Epithelial cell of prostate (primary cell): ENCODE measurements around the gene UGGT1.
A peak's percentile ranks its signal among the peaks of the same experiment; 100 is the strongest.
"Not testable (repeated sequence)": the region's sequence is repeated elsewhere in the genome, so short reads cannot be mapped to it uniquely, and the experiment has no call there.

Source experiments
- DNase-seq: peaks from one replicate; pipeline ENCODE4 v3.0.0-alpha.2; 2011; ENCODE audit warnings: low read depth, low spot score
- H3K27ac ChIP-seq: fragments of 450-650 bp; 2 replicates; pipeline ENCODE4 v1.5.1; 2017; ENCODE audit warnings: mild to moderate bottlenecking

UGGT1 gene

DNA sequence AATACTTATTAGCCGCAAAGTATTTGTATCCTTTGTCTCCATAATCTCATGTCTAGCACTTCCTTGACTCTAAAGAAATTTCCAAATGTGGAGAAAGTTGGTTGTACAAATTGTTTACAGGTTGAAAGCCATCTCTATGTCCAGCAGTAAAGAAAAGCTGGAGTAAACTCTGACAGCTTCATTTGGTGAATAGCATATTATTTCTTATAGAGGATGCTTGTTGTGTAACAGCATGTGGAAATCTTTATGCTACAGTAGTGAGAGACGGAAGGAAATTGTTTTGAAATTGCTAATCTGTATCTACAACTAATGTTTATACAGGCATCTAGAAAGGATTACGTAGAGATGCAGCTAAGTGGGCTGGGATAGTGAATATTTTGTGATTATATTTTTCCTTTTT is 78.5 kb downstream of the UGGT1 start:
- no peak for DNase-seq
- H3K27ac ChIP-seq: no peak overlapping the region

DNA sequence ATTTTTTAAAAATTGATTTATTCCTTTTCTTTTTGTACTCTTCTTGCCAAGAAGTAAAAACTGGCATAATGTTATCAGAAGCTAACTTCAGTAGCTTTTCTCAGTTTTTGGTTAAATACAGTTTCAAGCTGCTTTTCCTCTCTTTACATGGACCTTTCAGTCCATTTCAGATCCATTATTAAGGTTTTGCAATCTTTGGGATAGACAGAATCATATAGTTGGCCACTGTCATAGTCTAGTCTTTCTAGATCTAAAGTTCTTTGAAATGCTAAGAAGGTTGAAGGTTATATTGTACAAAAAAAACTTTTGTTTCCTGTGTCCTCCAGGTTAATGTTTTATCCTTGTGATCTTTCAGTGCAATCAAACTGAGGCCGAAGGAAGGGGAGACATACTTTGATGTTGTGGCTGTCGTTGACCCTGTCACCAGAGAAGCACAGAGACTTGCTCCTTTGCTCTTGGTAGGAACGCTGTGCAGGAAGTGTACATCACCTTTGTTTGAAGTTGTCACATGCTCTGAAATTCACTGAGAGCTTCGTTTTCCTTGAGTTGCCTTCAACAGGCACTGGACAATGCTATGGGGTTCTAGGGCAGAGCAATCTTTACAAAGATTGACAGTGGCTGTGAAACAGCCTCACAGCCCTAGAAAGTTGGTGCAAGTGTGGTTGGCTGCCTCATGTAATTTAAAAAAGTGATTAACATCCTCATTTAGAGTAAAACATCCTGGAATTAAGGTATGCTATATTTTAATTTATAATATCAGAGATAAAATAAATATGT is 79.1 kb downstream of the UGGT1 start:
- no peak overlapping the region for H3K27ac ChIP-seq
- DNase-seq: no peak

DNA sequence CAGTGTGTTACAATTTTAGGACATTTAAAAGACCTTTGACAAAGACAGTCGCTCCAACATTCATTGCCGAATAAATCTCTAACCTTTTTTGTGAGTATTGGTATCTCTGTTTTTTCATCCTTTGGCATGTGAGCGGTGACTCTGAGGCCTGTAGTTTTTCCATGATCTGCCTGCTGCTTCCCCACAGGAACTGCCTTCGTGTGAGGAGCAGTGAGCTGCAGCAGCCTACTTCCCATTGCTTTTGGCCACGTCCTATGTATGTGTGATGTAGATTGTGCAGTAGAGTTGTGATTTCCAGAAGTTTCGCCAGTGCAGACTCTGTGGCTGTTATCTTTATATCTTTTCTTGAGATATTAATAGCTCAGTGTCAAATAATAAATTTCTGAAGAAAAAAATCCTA is 79.8 kb downstream of the UGGT1 start:
- no peak for DNase-seq
- no peak overlapping the region for H3K27ac ChIP-seq

DNA sequence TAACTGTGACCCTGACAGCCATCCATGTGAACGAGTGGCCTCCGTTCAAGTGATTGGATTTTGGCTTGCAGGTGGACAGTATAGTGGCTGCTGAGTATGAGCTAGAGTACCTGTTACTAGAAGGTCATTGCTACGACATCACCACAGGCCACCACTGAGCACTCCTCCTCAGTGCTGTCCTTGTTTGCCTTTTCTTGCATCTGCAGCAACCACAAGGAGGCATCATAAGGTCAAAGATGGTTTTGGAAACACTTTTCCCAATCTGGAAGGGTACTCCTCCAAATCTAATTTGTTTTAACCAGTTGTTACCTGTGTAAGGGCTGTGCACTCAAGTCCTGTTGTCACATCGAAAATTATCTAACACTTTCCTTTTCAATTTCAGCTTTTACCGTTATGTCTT is 81.2 kb downstream of the UGGT1 start:
- DNase-seq: no peak
- H3K27ac ChIP-seq: no peak overlapping the region

DNA sequence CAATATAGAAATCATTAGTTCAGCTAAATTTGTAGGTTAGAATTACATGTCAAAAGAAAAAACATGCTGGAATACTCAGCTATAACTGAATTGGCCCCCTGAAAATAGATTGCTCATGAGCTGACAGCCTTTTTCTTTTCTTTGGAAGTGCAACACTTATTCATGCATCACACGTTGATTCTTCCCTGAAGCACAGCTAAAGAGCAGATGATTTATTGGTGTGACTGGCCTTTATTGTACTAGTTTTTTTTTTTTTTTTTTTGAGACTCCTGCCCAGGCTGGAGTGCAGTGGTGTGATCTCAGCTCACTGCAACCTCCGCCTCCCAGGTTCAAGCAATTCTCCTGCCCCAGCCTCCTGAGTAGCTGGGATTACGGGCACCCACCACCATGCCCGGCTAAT is 83.1 kb downstream of the UGGT1 start:
- peak; percentile 16 for DNase-seq
- not testable (repeated sequence) for H3K27ac ChIP-seq

DNA sequence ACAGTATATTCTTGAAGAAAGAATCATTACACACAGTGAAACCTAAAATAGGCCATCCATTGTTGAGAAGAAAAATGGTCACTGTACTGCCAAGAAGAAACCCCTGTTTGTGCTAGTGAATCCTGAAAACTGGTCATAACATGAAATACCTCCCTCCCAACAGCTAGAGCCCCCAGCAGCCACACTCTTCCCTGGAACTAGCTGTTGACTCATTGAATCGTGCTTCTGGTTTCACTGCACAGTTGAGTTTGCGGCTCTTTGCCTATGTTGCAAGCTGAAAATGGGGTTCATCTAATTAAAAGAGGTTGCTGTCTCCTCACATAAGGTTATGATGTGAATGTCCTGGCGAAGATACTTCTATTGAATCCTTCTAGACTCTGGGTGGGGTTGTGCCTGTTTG is 86.3 kb downstream of the UGGT1 start:
- DNase-seq: no peak
- H3K27ac ChIP-seq: no peak overlapping the region

DNA sequence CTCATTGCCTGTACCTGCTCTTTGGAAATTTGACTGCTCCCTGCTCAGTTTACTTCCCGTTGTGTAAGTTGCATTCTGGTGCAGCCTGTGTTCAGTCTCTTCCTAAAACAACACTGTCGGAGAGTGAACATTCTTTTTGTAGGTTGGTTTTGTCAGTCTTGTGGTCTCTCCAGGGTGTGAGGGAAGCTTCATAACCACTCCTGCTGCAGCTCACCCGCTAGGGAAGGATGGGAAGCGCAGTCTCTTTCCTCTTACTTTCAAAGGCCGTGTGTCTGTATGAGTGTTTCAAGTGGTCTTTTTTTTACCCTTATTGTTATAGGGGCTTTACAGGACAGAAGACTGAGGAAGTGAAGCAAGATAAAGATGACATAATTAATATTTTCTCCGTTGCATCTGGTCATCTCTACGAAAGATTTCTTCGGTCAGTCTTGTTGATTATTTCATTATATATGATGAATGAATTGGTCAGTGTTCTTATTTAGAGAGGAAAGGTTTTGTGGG is 87.2 kb downstream of the UGGT1 start:
- no peak for DNase-seq
- H3K27ac ChIP-seq: no peak overlapping the region

DNA sequence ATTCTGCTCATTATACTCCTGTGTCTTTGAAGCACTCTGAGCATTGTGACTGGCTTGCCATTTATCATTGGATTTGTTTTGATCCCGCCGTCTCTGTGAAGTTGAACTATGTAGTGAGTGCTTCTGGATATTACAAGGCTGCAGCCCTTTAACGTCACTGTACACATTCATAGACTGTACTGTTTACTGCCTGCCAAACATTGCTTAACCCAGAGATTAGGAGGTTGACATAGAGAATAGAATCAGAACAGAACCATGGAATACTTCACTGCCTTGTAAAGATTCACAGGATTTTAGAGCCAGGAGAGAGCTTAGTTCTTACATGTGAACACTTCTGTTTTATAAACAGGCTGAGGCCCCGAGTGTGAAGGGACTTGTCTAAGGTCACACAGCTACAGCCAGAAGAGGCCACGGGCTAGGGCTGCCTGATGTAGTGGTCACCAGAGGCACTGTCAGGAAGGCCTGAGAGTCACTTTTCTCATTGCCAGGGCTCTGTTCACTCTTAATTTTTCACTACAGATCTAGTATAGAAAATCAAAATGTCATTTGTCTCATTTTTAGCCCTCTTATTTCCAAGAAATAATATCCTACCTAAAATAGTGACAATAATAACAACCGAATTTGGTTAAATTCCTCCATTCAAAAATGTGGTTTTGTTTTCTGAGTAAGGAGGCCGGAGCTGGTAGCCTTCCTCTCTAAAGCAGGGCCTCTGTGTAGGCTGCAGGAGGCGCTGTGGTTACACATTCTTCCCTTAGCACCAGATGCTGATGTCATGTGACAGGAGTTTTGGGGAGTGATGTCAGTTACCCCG is 87.9 kb downstream of the UGGT1 start:
- no peak overlapping the region for H3K27ac ChIP-seq
- DNase-seq: no peak

DNA sequence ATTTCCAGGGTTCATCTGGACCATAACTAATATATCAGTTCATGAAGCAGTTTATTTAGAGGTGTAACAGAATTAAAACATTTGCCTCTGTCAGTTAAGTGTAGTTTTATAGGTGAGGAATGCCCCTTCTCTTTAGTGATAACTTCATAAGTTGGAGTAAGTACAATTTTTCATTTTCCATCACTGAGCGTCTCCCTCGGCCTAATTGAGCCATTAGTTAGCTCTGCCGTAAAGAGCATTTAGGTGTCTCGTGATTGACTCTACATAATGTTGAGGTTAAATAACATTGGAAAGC is 88.4 kb downstream of the UGGT1 start:
- H3K27ac ChIP-seq: no peak overlapping the region
- DNase-seq: no peak

DNA sequence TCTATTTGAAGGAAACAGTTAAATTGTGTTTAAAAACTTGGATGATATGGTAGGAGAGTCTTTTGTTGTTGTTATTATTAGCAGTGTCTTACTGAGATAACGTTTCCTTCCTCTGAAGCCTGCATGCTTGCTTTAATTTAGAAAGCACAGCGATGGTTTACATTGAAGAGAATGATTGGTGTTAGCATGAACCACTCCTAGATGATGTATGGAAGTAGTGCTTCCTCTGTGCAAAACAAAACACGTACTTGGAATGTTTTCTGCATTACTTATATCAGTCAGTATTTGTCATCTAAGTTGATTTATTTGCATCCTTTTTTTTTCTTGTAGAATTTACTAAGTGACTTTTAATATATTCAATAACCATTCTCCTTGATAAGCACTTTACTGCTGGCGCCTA is 89.0 kb downstream of the UGGT1 start:
- H3K27ac ChIP-seq: no peak overlapping the region
- DNase-seq: no peak

DNA sequence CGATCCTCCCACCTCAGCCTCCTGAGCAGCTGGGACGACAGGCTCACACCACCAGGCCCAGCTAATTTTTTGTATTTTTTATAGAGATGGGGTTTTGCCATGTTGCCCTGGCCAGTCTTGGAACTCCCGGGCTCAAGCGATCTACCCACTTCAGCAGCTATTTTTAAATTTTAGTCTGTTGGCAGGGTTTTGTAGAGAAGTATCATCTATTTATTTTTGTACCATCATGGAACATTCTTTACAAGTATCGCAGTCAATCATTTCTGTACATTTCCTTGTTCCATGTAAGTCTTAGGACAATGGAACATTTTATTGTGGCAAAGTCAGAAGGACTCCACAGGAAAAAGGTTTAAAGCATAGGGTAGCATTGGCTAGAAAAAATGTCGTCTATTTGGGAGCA is 94.6 kb downstream of the UGGT1 start:
- no peak overlapping the region for H3K27ac ChIP-seq
- no peak for DNase-seq

DNA sequence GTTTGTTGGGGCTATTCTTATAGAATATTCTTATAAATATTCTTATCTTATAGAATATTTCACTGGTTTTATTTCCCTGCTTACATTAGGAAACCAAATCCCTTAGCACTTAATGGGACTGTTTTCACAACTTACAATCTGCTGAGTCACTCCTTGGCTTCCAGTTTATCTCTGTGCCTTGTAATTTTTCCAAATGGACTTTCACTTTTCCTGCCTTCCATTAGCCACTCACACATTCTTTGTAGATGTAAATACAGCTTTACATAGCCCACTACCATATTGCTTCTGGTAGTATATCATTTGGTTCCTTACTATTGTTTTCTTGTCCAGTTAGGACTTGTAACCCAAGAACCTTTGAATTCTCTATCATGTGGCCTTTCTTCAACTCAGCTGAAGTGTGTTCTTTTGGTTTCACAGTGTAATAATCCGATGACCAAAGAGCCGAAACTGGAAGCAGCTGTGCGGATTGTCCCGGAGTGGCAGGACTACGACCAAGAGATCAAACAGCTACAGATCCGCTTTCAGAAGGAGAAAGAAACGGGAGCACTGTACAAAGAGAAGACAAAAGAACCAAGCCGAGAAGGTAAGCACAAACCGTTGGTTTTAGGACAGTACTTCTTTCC is 96.1 kb downstream of the UGGT1 start:
- no peak overlapping the region for H3K27ac ChIP-seq

DNA sequence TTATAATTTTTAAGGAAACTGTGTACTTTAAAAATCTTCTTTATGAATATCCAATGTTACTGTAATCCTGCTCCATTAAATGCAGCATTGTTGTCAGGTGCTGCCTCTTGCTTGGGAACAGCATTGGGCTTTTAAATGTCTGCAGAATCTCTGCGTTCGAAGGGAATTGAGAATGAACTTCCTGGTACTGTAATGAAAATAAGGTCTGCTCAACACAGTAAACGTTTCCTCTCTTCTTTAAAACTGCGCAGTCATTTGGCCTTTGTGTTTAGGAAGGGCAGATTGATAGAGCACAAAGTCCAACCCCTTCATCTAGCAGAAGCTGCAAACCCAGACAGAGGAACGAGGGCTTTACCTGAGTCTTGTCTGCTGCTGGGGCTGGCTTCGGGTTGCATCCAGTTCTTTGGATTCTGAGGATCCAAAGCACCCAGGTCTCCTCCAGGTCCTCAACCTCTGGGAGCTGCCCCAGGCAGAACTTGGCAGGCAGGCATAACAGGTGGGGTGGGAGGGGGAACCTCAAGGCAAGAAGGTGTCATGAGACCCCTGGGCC is 104.5 kb downstream of the UGGT1 start:
- H3K27ac ChIP-seq: no peak overlapping the region
- no peak for DNase-seq

More for the DNA sequence above, 96.1 kb downstream of the UGGT1 start:
- no peak for DNase-seq

DNA sequence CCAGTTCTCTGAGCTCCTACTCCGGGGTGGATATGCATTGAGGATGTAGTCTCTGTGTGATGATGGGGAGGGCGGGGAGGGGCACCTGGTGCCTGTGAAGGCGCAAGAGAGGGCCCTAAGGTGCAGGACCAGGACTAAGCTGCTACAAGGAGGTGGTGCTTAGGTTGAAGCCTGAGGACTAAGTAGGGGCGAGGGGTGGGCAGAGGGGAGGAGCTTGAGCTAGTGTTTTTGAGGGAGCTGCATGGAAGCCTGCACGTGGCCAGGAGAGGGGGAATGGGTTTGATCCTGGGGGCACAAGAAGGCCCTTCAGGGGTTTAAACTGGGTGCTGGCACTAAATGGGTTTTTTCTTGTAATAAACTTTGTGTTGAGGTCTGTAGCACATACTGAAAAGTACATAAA is 105.0 kb downstream of the UGGT1 start:
- DNase-seq: no peak
- no peak overlapping the region for H3K27ac ChIP-seq

DNA sequence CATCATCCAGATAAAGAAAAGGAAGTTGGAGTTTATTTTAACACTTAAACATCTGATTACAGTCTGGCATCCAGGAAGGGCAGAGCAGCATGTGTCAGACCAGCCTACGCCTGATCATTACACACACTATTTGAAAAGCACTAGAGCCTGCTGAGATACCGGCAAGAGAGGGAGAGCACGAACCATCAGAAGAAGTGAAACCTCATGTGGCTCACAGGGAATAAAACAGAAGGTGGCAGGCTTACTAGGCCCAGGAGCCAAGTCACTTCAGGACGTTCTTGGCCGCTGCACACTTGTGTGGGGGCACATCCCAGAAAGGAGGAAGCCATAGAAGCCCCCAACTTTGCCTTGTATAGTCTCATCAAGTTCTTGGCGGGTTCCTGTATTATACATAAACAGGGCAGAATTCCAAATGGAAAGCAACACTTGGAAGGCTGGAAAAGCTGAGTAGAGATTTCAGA is 105.5 kb downstream of the UGGT1 start:
- no peak for DNase-seq

DNA sequence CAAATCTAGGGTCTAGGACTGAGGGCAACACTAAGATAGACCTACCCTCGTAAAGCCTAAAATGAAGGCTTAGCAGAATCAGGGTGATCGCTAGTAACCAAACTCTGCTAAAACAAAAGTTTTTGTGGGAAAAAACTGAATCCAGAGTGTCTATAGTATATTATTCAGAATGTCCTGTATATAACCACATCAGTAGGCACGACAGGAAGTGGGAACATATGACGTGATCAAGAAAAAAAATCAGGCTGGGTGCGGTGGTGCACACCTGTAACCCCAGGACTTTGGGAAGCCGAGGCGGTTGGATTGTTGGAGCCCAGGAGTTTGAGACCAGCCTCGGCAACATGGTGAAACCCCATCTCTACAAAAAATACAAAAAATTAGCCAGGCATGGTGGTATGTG is 106.1 kb downstream of the UGGT1 start:
- H3K27ac ChIP-seq: no peak overlapping the region

More for the DNA sequence above, 105.5 kb downstream of the UGGT1 start:
- H3K27ac ChIP-seq: no peak overlapping the region

DNA sequence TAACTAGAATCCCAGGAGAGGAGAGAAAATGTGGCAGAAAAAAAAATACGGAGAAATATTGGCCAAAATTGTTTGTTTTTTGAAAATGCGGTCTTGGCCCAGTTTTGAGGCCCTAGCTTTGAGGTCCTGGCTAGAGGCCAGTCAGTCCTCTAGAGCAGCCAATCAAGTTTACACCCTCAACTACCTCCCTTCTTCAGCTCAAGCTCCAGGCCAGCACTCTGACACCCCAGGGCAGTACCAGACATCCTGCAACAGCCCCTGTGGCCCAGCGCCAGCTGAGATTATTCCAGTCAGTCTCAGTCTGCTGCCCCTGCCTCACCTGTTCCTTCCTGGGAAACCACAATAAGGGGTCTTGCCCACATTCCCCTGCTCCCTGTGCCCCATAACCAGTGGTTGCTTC is 107.7 kb downstream of the UGGT1 start:
- no peak for DNase-seq

More for the DNA sequence above, 106.1 kb downstream of the UGGT1 start:
- DNase-seq: no peak

DNA sequence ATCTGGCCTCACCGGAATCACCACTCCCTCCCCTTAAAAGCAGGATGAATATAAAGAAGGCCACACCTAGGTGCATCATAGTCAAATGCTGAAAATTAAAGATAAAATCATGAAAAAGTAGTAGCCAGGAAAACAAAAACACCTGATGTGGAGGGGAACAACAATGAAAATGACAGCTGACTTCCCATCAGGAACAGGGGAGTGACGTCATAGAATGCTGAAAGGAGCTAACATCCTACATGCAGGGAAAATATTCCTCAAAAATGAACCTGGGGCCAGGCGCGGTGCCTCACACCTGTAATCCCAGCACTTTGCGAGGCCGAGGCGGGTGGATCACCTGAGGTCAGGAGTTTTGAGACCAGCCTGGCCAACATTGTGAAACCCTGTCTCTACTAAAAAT is 108.1 kb downstream of the UGGT1 start:
- H3K27ac ChIP-seq: no peak overlapping the region
- no peak for DNase-seq

More for the DNA sequence above, 107.7 kb downstream of the UGGT1 start:
- H3K27ac ChIP-seq: no peak overlapping the region

DNA sequence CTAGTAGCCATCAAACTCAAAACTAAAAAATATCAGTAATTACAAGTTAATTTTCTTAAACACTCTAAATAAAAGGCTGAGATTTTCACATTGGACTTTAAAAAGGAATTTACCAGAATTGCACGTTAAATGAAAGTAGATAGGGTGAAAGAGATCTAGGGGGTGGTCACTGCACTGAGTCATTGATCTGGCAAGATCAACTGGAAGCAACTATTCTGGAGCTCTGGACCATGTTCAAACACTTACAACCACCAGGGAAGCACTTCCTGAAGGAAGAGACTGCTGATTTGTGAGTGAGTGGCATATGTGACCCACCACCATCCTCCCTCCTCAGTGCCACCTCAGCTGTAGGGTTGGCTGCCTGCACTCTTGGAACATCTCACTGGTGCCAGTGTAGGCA is 111.8 kb downstream of the UGGT1 start:
- no peak overlapping the region for H3K27ac ChIP-seq
- DNase-seq: no peak

DNA sequence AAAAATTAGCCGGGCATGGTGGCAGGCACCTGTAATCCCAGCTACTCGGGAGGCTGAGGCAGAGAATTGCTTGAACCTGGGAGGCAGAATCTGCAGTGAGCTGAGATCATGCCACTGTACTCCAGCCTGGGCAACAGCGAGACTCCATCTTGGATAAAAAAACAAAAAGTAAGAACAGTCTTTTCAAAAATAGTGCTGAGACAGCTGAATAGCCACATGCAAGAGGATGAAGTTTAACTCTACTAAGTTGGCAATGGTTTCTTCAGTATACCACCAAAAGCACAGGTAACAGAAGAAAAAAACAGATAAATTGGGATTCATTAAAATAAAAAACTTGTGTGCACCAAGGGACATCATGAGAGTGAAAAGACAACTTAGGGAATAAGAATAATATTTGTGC is 115.2 kb downstream of the UGGT1 start:
- no peak for DNase-seq
- no peak overlapping the region for H3K27ac ChIP-seq

DNA sequence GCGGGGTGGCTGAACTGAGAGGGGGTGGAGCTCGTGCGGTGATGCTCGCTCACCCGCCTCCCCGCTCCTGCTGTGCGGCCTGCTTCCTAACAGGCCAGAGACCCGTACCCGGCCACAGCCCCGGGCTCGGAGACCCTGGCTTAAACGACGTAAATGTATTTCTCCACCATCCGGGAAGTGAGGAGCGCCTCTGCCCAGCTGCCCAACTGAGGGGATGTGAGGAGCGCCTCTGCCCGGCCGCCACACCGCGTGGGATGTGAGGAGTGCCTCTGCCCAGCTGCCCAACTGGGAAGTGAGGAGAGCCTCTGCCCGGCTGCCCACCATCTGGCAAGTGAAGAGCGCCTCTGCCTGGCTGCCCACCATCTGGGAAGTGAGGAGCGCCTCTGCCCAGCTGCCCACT is 117.0 kb downstream of the UGGT1 start:
- no peak for DNase-seq
- no peak overlapping the region for H3K27ac ChIP-seq
